Fibroblast of lung (primary cell): ENCODE data around the gene CAMK2B. TPM values are rescaled to one million over a fixed set of nuclear protein-coding genes. Genes with fewer than 3 reads are reported as not detected.

Source experiments
- DNase-seq, 2 donors: peaks; one replicate each; pipeline versions ENCODE4 v3.0.0 to v3.0.0-alpha.2; 2010; ENCODE audit warnings: low read depth in 2 of 2
- H2AFZ ChIP-seq: 2 replicates; pipeline ENCODE4 v1.5.1; 2012; ENCODE audit warnings: low read length, control low read depth, inconsistent platforms
- H3K27ac ChIP-seq: 2 replicates; pipeline ENCODE4 v1.5.1; 2011; ENCODE audit warnings: low read length, control low read depth; ENCODE audit not compliant: insufficient read depth
- H3K27me3 ChIP-seq: 2 replicates; pipeline ENCODE4 v1.5.1; 2011; ENCODE audit warnings: mild to moderate bottlenecking, low read length; ENCODE audit not compliant: control insufficient read depth, insufficient read depth
- H3K36me3 ChIP-seq: 2 replicates; pipeline ENCODE4 v1.5.1; 2011; ENCODE audit warnings: low read length; ENCODE audit not compliant: control insufficient read depth, insufficient read depth
- H3K4me1 ChIP-seq: 2 replicates; pipeline ENCODE4 v1.5.1; 2011; ENCODE audit warnings: low read length; ENCODE audit not compliant: control insufficient read depth, insufficient read depth; ENCODE audit errors: extremely low read depth
- H3K4me2 ChIP-seq: 2 replicates; pipeline ENCODE4 v1.5.1; 2011; ENCODE audit warnings: low read length, control low read depth; ENCODE audit not compliant: insufficient read depth; ENCODE audit errors: extremely low read depth
- H3K4me3 ChIP-seq, 4 experiments: fragments of 200-600 bp in 1 of 4; sonication (generic) in 1 of 4; replicated peaks in 1 of 4; 2 replicates each; pipeline ENCODE4 v1.5.1; 2011 to 2016; ENCODE audit warnings: low read length in 4 of 4, low read depth in 3 of 4, mild to moderate bottlenecking in 3 of 4, control low read depth in 2 of 4, inconsistent platforms in 1 of 4, mixed read lengths in 1 of 4; ENCODE audit not compliant: insufficient read depth in 1 of 4; ENCODE audit errors: control extremely low read depth in 1 of 4
- H3K79me2 ChIP-seq: 2 replicates; pipeline ENCODE4 v1.5.1; 2012; ENCODE audit warnings: mild to moderate bottlenecking, low read length, inconsistent platforms; ENCODE audit not compliant: control insufficient read depth, insufficient read depth
- H3K9ac ChIP-seq: 2 replicates; pipeline ENCODE4 v1.5.1; 2011; ENCODE audit warnings: mild to moderate bottlenecking, low read length, control low read depth; ENCODE audit not compliant: insufficient read depth
- H3K9me3 ChIP-seq: 2 replicates; pipeline ENCODE4 v1.5.1; 2012; ENCODE audit warnings: low read depth, low read length; ENCODE audit not compliant: control insufficient read depth, insufficient read depth
- H4K20me1 ChIP-seq: 2 replicates; pipeline ENCODE4 v1.5.1; 2011; ENCODE audit warnings: low read length; ENCODE audit not compliant: control insufficient read depth, insufficient read depth; ENCODE audit errors: extremely low read depth
- EZH2 ChIP-seq: IDR thresholded peaks from 2 replicates; pipeline ENCODE4 v1.5.1; 2012; ENCODE audit warnings: low read length, control low read depth, mild to moderate bottlenecking; ENCODE audit errors: missing control alignments
- polyA plus RNA-seq, 2 donors: library from polyadenylated mRNA; depleted of rRNA in 1 of 2; stranded (reverse) in 1 of 2; unstranded in 1 of 2; fragments of >200 nt; gene quantifications; 2 replicates each; pipeline ENCODE4 v1.2.1, GENCODE V29; 2011 to 2012; ENCODE audit warnings: missing spikeins in 1 of 2
- total RNA-seq: library from RNA; depleted of rRNA; stranded (reverse); fragments of >200 nt; gene quantifications from 2 replicates; pipeline ENCODE4 v1.2.1, GENCODE V29; 2014
- TF ChIP-seq, protein P1 (sequence below), 2 donors: IDR thresholded peaks in 1 of 2; conservative IDR thresholded peaks in 1 of 2; 1 replicate in 1 of 2; 2 replicates in 1 of 2; pipeline ENCODE4 v1.5.1; 2011 to 2012; ENCODE audit warnings: low read length in 2 of 2, control low read depth in 1 of 2, inconsistent platforms in 1 of 2, low read depth in 1 of 2, mild to moderate bottlenecking in 1 of 2

Gene CAMK2B
- total and polyA plus RNA-seq, 2 donors (not counting 1 experiment from before 2014, with no cell fraction given): 0.06 to 0.17 TPM

DNA sequence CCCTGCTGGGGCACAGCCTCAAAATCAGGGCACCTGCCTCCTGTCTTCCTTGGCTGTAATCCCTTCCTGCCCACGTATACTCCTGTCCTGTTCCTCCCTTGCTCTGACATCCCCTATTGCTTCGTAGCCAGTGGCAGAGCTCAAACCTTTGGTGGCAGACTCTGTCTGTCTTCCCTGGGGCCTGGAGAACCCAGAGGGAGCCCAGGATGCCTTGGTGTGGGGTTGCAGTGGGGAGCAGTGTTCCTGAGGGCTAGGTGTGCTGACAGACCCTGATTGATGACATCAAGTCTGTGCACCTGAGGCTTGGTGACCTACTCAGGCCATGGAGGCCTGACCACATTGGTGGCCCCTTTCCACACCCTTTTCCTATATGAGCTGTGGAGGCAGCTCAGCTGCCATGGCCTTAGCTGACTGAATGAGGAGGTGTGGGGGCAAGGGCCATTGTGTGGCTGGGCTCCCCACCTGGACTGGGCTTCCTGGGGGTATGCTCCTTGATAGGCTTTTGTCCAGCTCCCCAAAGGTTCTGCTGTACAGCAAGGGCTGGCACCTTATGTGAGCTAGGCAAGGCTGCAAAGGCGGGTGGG lies 130.7 kb downstream of the CAMK2B start:
- H4K20me1 ChIP-seq: no peaks in the 10 kb centered on the region
- no peaks in the 10 kb centered on the region for H3K36me3 ChIP-seq
- H2AFZ ChIP-seq: no peak overlapping the region
- no peak overlapping the region for H3K4me3 ChIP-seq
- no peak overlapping the region for H3K9ac ChIP-seq
- peaks cover 9% of the 10 kb centered on the region for H3K27me3 ChIP-seq
- no peak overlapping the region for H3K27ac ChIP-seq
- no peaks in the 10 kb centered on the region for H3K4me1 ChIP-seq
- H3K9me3 ChIP-seq: no peaks in the 10 kb centered on the region
- H3K79me2 ChIP-seq: no peaks in the 10 kb centered on the region
- no peak for DNase-seq
- H3K4me2 ChIP-seq: no peak overlapping the region
- TF ChIP-seq, protein P1, sequence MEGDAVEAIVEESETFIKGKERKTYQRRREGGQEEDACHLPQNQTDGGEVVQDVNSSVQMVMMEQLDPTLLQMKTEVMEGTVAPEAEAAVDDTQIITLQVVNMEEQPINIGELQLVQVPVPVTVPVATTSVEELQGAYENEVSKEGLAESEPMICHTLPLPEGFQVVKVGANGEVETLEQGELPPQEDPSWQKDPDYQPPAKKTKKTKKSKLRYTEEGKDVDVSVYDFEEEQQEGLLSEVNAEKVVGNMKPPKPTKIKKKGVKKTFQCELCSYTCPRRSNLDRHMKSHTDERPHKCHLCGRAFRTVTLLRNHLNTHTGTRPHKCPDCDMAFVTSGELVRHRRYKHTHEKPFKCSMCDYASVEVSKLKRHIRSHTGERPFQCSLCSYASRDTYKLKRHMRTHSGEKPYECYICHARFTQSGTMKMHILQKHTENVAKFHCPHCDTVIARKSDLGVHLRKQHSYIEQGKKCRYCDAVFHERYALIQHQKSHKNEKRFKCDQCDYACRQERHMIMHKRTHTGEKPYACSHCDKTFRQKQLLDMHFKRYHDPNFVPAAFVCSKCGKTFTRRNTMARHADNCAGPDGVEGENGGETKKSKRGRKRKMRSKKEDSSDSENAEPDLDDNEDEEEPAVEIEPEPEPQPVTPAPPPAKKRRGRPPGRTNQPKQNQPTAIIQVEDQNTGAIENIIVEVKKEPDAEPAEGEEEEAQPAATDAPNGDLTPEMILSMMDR (conservative IDR thresholded peaks at IDR 0.05 in 1 of 2, IDR thresholded peaks at IDR 0.05 in 1 of 2; ENCODE audit: low read depth in 1 of 2, low read length in 2 of 2): no peak
- TF ChIP-seq EZH2: no peak

DNA sequence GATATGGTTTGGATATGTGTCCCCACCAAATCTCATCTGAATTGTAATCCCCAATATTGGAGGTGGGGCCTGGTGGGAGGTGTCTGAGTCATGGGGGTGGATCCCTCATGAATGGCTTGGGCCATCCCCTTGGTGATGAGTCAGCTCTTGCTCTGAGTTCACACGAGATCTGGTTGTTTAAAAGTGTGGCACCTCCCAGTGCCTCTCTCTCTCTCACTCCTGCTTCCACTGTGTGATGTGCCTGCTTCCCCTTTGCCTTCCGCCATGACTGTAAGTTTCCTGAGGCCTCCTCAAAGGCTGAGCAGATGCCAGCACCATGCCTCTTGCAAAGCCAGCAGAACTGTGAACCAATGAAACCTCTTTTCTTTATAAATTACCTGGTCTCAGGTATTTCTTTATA lies 131.3 kb downstream of the CAMK2B start:
- H2AFZ ChIP-seq: no peak overlapping the region
- H3K27me3 ChIP-seq: peaks cover 9% of the 10 kb centered on the region
- H3K4me3 ChIP-seq: no peak overlapping the region
- H3K9me3 ChIP-seq: no peaks in the 10 kb centered on the region
- H3K27ac ChIP-seq: no peak overlapping the region
- H4K20me1 ChIP-seq: no peaks in the 10 kb centered on the region
- no peak overlapping the region for H3K4me2 ChIP-seq
- no peaks in the 10 kb centered on the region for H3K36me3 ChIP-seq
- peak in 1 of 2 donors; percentile 11 for DNase-seq
- H3K4me1 ChIP-seq: no peaks in the 10 kb centered on the region
- no peak overlapping the region for H3K9ac ChIP-seq
- no peaks in the 10 kb centered on the region for H3K79me2 ChIP-seq
- TF ChIP-seq EZH2: no peak
- TF ChIP-seq, protein P1 (conservative IDR thresholded peaks at IDR 0.05 in 1 of 2, IDR thresholded peaks at IDR 0.05 in 1 of 2; ENCODE audit: low read depth in 1 of 2, low read length in 2 of 2): no peak

DNA sequence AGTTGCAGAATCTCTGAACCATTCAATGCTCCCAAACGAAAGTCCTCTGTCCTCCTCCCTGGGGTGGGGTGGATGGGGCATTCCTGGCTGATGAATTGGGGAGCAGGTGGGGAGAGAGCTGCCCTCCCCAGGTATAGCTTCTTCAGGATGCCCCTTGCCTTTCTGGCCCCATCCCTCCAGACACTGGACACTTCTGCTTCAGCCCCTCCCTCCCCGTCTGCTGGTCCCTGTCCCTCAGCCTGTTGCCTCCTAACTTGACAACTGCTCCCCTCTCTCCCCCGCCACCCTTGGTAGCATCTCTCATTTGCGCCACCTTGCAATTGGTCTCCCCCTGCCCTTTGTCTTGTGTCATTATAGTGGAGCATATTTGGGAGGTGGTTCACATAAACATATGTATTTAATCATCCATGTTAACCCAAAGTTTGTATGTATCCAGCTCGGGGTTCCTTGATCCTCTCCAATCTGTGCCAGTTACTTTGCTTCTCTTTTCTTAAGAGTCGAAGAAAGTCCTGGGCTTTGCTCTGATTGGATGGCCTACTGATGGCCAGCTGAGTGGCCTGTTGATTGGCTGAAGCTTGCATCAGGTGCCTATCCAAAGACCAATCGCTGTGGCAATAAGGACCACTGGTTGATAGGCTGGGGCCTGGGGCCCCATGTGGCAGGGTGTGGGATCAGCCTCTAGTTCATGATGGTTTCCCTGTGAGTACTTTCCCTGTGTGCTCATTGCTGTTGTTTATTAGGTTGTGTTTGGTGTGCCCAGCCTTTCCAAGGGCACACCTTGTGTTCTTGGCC lies 132.2 kb downstream of the CAMK2B start:
- no peaks in the 10 kb centered on the region for H3K36me3 ChIP-seq
- H2AFZ ChIP-seq: no peak overlapping the region
- DNase-seq: no peak
- H3K4me2 ChIP-seq: no peak overlapping the region
- no peak overlapping the region for H3K9ac ChIP-seq
- H3K4me3 ChIP-seq: no peak overlapping the region
- no peak overlapping the region for H3K27ac ChIP-seq
- no peaks in the 10 kb centered on the region for H3K79me2 ChIP-seq
- no peaks in the 10 kb centered on the region for H4K20me1 ChIP-seq
- no peaks in the 10 kb centered on the region for H3K4me1 ChIP-seq
- H3K9me3 ChIP-seq: no peaks in the 10 kb centered on the region
- H3K27me3 ChIP-seq: peaks cover 9% of the 10 kb centered on the region
- no peak for TF ChIP-seq EZH2
- TF ChIP-seq, protein P1 (conservative IDR thresholded peaks at IDR 0.05 in 1 of 2, IDR thresholded peaks at IDR 0.05 in 1 of 2; ENCODE audit: low read depth in 1 of 2, low read length in 2 of 2): no peak
